HepG2 (cell line): ENCODE data around the gene POLR1G. TPM values are rescaled to one million over a fixed set of nuclear protein-coding genes. Genes with fewer than 3 reads are reported as not detected.

Experiments used
- CEBPG ChIP-seq: IDR thresholded peaks from 2 replicates; pipeline ENCODE4 v1.6.1; 2016
- ETV5 ChIP-seq: IDR thresholded peaks from 2 replicates; pipeline ENCODE4 v1.6.1; 2018; ENCODE audit warnings: missing biosample characterization, missing genetic modification reagents, inconsistent platforms, borderline replicate concordance
- FOXK1 ChIP-seq: sonication (generic); formaldehyde crosslinking; IDR thresholded peaks from 2 replicates; pipeline ENCODE4 v1.4.0; 2020; ENCODE audit warnings: low read depth, missing genetic modification reagents, borderline replicate concordance
- GATAD2A ChIP-seq: IDR thresholded peaks from 2 replicates; pipeline ENCODE4 v1.6.1; 2016
- ISL2 ChIP-seq: sonication (generic); formaldehyde crosslinking; IDR thresholded peaks from 2 replicates; pipeline ENCODE4 v1.5.0; 2020; ENCODE audit warnings: missing genetic modification reagents
- JDP2 ChIP-seq: sonication (generic); formaldehyde crosslinking; IDR thresholded peaks from 2 replicates; pipeline ENCODE4 v1.8.1; 2022; ENCODE audit warnings: missing genetic modification reagents, borderline replicate concordance
- LCORL ChIP-seq, 2 experiments: fragments of 450-650 bp in 1 of 2; sonication (generic) in 1 of 2; formaldehyde crosslinking in 1 of 2; IDR thresholded peaks; 2 replicates each; pipeline versions ENCODE4 v1.5.0 to v1.6.1; 2017 to 2020; ENCODE audit warnings: antibody characterized with exemption in 1 of 2, missing genetic modification reagents in 1 of 2
- SMAD1 ChIP-seq: sonication (generic); formaldehyde crosslinking; IDR thresholded peaks from 2 replicates; pipeline ENCODE4 v1.4.0; 2020; ENCODE audit warnings: missing genetic modification reagents, low read depth, mild to moderate bottlenecking, borderline replicate concordance
- SOX13 ChIP-seq, 3 experiments: fragments of 450-650 bp in 1 of 3; sonication (generic) in 1 of 3; formaldehyde crosslinking in 1 of 3; IDR thresholded peaks in 2 of 3; conservative IDR thresholded peaks in 1 of 3; 2 replicates each; pipeline versions ENCODE4 v1.5.0 to v1.6.1; 2016 to 2020; ENCODE audit warnings: antibody characterized with exemption in 1 of 3, mild to moderate bottlenecking in 1 of 3, missing compliant biosample characterization in 1 of 3, missing genetic modification reagents in 1 of 3, moderate library complexity in 1 of 3
- ZBTB7A ChIP-seq: sonication (generic); formaldehyde crosslinking; IDR thresholded peaks from 2 replicates; pipeline ENCODE4 v1.8.0; 2022; ENCODE audit warnings: mild to moderate bottlenecking, missing genetic modification reagents
- ZFAT ChIP-seq: sonication (generic); formaldehyde crosslinking; conservative IDR thresholded peaks from 2 replicates; pipeline ENCODE4 v1.8.1; 2023; ENCODE audit warnings: missing genetic modification reagents, inconsistent platforms
- ZNF263 ChIP-seq: sonication (generic); formaldehyde crosslinking; IDR thresholded peaks from 2 replicates; pipeline ENCODE4 v1.4.0; 2020; ENCODE audit warnings: missing genetic modification reagents
- ZNF451 ChIP-seq: sonication (generic); formaldehyde crosslinking; IDR thresholded peaks from 2 replicates; pipeline ENCODE4 v1.5.0; 2020; ENCODE audit warnings: mild to moderate bottlenecking, missing genetic modification reagents
- ZNF605 ChIP-seq: sonication (generic); formaldehyde crosslinking; IDR thresholded peaks from 2 replicates; pipeline ENCODE4 v1.8.0; 2022; ENCODE audit warnings: mild to moderate bottlenecking, missing genetic modification reagents
- polyA plus RNA-seq, 8 experiments: library from polyadenylated mRNA; depleted of rRNA in 3 of 8; stranded (reverse) in 7 of 8; unstranded in 1 of 8; fragments of >200 nt; fragmentation: Illumina TruSeq in 4 of 8; extraction: Trizol in 4 of 8; gene quantifications; 2 replicates each; pipeline versions ENCODE4 v1.2.1 to v1.2.3, GENCODE V29; 2011 to 2016; ENCODE audit warnings: low read depth in 4 of 8, missing spikeins in 1 of 8, mixed read lengths in 1 of 8; ENCODE audit not compliant: insufficient read depth in 1 of 8
- total RNA-seq, 5 experiments: library from RNA; depleted of rRNA; stranded (reverse); fragments of >200 nt; fragmentation: Illumina TruSeq; extraction: Trizol; gene quantifications; 2 replicates each; pipeline ENCODE4 v1.2.3, GENCODE V29; 2016; ENCODE audit warnings: low read depth in 1 of 5
- TF ChIP-seq, protein P1 (sequence below): sonication (generic); formaldehyde crosslinking; IDR thresholded peaks from 2 replicates; pipeline ENCODE4 v1.4.0; 2020; ENCODE audit warnings: missing genetic modification reagents
- TF ChIP-seq, protein P2 (sequence below): sonication (generic); formaldehyde crosslinking; IDR thresholded peaks from 2 replicates; pipeline ENCODE4 v1.5.1; 2020; ENCODE audit warnings: mild to moderate bottlenecking, missing genetic modification reagents, moderate library complexity
- TF ChIP-seq, protein P3 (sequence below): sonication (generic); formaldehyde crosslinking; IDR thresholded peaks from 2 replicates; pipeline ENCODE4 v1.5.0; 2020; ENCODE audit warnings: mild to moderate bottlenecking, missing genetic modification reagents, borderline replicate concordance
- TF ChIP-seq, protein P4 (sequence below): sonication (generic); formaldehyde crosslinking; IDR thresholded peaks from 2 replicates; pipeline ENCODE4 v1.4.0; 2020; ENCODE audit warnings: mild to moderate bottlenecking, missing genetic modification reagents
- TF ChIP-seq, protein P5 (sequence below): sonication (generic); formaldehyde crosslinking; IDR thresholded peaks from 2 replicates; pipeline ENCODE4 v1.4.0; 2020; ENCODE audit warnings: missing genetic modification reagents, borderline replicate concordance

The POLR1G gene
- total and polyA plus RNA-seq, 2 of the 13 experiments (the other 11 are each of a cell fraction or from before 2014, with no cell fraction given) = 3.5 to 20.8 TPM

DNA sequence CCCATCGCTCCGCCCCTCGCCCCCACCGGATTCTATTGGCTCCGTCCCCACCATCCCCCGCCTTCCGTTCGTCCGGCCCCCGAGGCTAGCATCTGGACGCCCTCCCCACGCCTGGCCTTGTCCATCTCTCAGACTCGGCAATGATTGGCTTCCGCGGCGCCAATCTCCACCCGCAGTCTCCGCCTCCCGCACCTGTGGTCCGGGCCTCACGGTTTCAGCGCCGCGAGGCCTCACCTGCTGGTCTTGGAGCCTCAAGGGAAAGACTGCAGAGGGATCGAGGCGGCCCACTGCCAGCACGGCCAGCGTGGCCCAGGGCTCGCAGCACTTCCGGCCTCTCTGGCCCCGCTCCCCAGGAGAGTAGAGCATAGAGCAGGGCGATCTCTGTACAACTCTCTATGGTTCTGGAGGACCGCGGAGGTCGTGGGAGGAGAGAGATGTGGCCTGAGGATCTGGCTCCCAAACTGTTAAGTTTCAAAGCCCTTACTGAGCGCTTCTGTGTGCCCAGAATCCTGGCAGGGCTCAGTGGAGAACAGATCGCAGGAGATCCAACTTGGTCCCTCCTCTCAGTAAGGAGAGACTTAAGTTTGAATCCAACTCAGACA, 17.2 kb downstream of the POLR1G start, which contains the start of gene ERCC1 (continued):
- peak; percentile 95 for TF ChIP-seq ZNF605 (CRISPR knock-in tag)
- TF ChIP-seq LCORL (IDR thresholded peaks at IDR 0.05) = no peak
- TF ChIP-seq LCORL (CRISPR knock-in tag; IDR thresholded peaks at IDR 0.05) = peak; percentile 86
- TF ChIP-seq JDP2 = no peak
- peak; percentile 96 for TF ChIP-seq ETV5 (CRISPR knock-in tag)
- TF ChIP-seq, protein P1, sequence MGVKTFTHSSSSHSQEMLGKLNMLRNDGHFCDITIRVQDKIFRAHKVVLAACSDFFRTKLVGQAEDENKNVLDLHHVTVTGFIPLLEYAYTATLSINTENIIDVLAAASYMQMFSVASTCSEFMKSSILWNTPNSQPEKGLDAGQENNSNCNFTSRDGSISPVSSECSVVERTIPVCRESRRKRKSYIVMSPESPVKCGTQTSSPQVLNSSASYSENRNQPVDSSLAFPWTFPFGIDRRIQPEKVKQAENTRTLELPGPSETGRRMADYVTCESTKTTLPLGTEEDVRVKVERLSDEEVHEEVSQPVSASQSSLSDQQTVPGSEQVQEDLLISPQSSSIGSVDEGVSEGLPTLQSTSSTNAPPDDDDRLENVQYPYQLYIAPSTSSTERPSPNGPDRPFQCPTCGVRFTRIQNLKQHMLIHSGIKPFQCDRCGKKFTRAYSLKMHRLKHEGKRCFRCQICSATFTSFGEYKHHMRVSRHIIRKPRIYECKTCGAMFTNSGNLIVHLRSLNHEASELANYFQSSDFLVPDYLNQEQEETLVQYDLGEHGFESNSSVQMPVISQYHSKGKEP = 0 out of 2 replicates have a peak, but pooled peaks have one; percentile 14
- peak; percentile 38 for TF ChIP-seq CEBPG
- 0 out of 2 replicates have a peak, but pooled peaks have one; percentile 18 for TF ChIP-seq SOX13 (IDR thresholded peaks at IDR 0.05)
- TF ChIP-seq SOX13 (CRISPR knock-in tag; conservative IDR thresholded peaks at IDR 0.05 in 1 of 2, IDR thresholded peaks at IDR 0.05 in 1 of 2) = peak in 1 of 2 experiments; percentile 55; a peak in 2 of 4 replicates
- TF ChIP-seq ISL2 (CRISPR knock-in tag) = peak; percentile 37
- TF ChIP-seq ZNF263 (CRISPR knock-in tag) = no peak
- no peak for TF ChIP-seq ZBTB7A
- TF ChIP-seq, protein P2, sequence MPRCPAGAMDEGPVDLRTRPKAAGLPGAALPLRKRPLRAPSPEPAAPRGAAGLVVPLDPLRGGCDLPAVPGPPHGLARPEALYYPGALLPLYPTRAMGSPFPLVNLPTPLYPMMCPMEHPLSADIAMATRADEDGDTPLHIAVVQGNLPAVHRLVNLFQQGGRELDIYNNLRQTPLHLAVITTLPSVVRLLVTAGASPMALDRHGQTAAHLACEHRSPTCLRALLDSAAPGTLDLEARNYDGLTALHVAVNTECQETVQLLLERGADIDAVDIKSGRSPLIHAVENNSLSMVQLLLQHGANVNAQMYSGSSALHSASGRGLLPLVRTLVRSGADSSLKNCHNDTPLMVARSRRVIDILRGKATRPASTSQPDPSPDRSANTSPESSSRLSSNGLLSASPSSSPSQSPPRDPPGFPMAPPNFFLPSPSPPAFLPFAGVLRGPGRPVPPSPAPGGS (CRISPR knock-in tag) = peak; percentile 72; the same call in 1 of the 2 replicates
- TF ChIP-seq ZNF451 = no peak
- TF ChIP-seq, protein P3, sequence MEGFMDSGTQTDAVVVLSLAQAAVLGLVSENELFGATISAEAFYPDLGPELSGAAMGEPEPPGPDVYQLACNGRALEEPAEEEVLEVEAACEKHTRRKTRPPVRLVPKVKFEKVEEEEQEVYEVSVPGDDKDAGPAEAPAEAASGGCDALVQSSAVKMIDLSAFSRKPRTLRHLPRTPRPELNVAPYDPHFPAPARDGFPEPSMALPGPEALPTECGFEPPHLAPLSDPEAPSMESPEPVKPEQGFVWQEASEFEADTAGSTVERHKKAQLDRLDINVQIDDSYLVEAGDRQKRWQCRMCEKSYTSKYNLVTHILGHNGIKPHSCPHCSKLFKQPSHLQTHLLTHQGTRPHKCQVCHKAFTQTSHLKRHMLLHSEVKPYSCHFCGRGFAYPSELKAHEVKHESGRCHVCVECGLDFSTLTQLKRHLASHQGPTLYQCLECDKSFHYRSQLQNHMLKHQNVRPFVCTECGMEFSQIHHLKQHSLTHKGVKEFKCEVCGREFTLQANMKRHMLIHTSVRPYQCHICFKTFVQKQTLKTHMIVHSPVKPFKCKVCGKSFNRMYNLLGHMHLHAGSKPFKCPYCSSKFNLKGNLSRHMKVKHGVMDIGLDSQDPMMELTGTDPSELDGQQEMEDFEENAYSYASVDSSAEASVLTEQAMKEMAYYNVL (CRISPR knock-in tag) = 0 out of 2 replicates have a peak, but pooled peaks have one; percentile 39
- peak; percentile 39; the same call in 1 of the 2 replicates for TF ChIP-seq GATAD2A (CRISPR knock-in tag)
- peak; percentile 93 for TF ChIP-seq SMAD1
- TF ChIP-seq, protein P4, sequence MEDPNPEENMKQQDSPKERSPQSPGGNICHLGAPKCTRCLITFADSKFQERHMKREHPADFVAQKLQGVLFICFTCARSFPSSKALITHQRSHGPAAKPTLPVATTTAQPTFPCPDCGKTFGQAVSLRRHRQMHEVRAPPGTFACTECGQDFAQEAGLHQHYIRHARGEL (CRISPR knock-in tag) = no peak
- TF ChIP-seq FOXK1 (CRISPR knock-in tag) = peak; percentile 30; the same call in 1 of the 2 replicates
- no peak for TF ChIP-seq ZFAT (CRISPR knock-in tag)
- TF ChIP-seq, protein P5, sequence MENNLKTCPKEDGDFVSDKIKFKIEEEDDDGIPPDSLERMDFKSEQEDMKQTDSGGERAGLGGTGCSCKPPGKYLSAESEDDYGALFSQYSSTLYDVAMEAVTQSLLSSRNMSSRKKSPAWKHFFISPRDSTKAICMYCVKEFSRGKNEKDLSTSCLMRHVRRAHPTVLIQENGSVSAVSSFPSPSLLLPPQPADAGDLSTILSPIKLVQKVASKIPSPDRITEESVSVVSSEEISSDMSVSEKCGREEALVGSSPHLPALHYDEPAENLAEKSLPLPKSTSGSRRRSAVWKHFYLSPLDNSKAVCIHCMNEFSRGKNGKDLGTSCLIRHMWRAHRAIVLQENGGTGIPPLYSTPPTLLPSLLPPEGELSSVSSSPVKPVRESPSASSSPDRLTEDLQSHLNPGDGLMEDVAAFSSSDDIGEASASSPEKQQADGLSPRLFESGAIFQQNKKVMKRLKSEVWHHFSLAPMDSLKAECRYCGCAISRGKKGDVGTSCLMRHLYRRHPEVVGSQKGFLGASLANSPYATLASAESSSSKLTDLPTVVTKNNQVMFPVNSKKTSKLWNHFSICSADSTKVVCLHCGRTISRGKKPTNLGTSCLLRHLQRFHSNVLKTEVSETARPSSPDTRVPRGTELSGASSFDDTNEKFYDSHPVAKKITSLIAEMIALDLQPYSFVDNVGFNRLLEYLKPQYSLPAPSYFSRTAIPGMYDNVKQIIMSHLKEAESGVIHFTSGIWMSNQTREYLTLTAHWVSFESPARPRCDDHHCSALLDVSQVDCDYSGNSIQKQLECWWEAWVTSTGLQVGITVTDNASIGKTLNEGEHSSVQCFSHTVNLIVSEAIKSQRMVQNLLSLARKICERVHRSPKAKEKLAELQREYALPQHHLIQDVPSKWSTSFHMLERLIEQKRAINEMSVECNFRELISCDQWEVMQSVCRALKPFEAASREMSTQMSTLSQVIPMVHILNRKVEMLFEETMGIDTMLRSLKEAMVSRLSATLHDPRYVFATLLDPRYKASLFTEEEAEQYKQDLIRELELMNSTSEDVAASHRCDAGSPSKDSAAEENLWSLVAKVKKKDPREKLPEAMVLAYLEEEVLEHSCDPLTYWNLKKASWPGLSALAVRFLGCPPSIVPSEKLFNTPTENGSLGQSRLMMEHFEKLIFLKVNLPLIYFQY = peak; percentile 66
